Omental fat pad (tissue), 4 donors: Measurements from ENCODE around the gene CHRM4. TPM values are rescaled to one million over a fixed set of nuclear protein-coding genes. Genes with fewer than 3 reads are reported as not detected.
A peak's percentile ranks its signal among the peaks of the same experiment; 100 is the strongest.

Experiments
- ATAC-seq: fragments of 150-250 bp; one replicate; pipeline ENCODE4 v1.9.1; 2016; ENCODE audit warnings: mild to moderate bottlenecking, moderate library complexity; ENCODE audit not compliant: low FRiP score
- DNase-seq: peaks from one replicate; pipeline ENCODE4 v3.0.0-alpha.2; 2019; ENCODE audit warnings: low spot score
- total RNA-seq, 4 donors: library from RNA; depleted of rRNA; stranded (reverse); fragments of >200 nt; gene quantifications; one replicate each; pipeline ENCODE4 v1.1.0, GENCODE V29; 2016
- TF ChIP-seq, protein P1 (sequence below), 3 donors: fragments of 450-650 bp; IDR thresholded peaks; one replicate each; pipeline ENCODE4 v1.5.1; 2016 to 2017; ENCODE audit warnings: antibody characterized with exemption in 3 of 3, mild to moderate bottlenecking in 3 of 3, moderate library complexity in 2 of 3

Gene CHRM4
- total RNA-seq, 4 donors from 2014 or later = 0.63 to 0.74 TPM; not detected in 2

DNA sequence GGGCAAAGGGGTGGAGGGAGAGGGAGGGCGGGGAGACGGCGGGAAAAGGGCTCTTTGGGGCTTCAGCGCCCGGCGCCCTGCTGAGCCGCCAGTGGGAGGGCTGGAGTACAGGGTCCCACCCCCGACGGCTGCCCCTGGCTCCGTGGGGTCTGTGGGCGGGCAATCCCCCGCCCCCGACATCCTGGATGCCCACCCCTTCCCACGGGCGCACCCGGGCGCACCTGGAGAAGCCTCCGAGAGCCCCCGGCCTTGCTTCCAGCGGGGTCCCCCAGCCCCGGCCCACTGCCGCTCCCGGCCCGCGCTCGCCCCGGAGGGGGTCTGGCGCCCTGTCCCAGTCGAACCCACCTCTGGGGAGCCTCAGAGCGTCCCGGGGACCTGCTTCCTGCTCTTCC is 394 bp downstream of the CHRM4 start:
- TF ChIP-seq, protein P1, sequence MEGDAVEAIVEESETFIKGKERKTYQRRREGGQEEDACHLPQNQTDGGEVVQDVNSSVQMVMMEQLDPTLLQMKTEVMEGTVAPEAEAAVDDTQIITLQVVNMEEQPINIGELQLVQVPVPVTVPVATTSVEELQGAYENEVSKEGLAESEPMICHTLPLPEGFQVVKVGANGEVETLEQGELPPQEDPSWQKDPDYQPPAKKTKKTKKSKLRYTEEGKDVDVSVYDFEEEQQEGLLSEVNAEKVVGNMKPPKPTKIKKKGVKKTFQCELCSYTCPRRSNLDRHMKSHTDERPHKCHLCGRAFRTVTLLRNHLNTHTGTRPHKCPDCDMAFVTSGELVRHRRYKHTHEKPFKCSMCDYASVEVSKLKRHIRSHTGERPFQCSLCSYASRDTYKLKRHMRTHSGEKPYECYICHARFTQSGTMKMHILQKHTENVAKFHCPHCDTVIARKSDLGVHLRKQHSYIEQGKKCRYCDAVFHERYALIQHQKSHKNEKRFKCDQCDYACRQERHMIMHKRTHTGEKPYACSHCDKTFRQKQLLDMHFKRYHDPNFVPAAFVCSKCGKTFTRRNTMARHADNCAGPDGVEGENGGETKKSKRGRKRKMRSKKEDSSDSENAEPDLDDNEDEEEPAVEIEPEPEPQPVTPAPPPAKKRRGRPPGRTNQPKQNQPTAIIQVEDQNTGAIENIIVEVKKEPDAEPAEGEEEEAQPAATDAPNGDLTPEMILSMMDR (IDR thresholded peaks at IDR 0.05) = no peak
- ATAC-seq = no peak
- DNase-seq = no peak

DNA sequence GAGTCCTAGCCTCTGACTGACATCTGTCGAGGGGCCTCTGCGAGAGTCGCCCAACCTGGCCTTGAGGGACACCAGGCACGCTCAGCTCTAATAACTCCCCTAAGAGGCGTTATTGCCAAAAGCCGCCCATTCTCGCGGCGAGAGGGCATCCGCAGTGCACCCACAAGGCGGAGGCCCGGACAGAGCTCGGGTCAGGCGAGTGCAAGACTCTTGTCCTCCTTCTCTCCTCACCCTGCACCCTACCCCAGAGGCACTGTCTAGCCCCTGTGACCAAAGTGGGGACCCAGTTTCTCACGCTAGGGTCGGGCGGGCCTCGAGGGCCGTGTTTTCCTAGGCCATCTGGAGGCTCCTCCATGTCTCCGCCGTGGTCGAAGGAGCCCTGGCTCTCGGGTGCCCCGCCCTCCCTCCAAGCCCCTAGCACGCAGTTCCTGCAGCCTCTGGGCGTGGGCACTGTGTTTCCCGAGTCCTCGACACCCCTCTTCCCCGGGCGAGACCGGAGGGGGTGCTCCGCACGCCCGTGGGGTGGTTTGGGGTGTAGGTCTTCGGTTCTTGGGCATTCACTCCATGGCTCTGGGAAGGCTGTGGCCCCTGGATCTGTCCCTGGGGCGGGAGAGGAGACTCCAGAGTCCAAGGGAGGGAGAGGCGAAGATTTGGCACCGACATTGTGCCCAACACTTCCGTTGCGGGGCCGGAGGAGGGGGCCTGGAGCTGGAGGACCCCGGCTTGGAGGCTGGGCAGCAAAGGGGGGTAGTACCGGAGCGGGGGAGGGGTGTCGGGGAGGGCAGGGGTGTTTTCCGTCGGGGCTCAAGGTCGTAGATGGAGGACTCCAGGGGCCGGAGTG is 1.0 kb downstream of the CHRM4 start:
- peak; percentile 1 for ATAC-seq
- TF ChIP-seq, protein P1 (IDR thresholded peaks at IDR 0.05) = no peak
- DNase-seq = no peak

DNA sequence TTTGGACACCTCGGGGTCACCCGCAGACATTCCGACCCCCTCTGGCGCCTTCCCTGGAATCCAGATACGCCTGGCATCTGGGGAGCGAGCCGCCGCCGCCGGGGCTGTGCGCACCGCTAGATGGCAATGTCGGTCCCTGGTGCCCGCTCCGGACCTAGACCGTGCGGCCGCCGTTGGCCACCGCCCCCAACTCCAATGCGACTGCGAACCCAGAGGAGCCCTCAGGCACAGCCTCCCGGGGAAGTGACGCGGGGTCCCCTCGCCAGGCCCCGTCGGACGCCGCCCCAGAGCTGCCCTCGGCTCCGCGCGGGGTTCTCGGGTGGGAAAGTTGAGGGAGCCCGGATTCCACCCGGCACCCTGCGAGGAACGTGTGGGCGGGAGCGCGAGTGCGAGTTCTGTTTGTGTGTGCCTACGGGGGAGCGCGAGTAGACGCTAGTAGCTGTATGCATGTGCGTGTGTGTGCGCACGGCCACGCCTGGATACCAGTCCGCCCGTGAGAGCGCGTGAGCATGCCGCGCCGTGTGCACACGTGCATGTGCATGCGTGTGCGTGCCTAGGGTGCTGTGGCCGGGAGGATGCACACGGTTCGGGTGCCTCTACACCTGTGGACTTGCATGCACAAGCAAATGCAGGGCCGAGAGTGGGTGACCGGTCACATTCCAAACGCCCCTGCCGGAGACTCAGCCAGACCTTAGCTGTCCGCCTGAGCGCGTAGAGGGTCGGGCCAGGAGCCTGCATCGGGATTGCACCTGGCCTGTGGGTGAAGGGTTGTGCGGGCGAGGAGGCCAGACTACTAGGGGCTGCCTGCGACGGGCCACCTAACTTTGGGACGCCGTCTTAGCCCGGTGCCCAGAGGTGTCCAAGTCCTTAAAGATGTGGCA is 1.9 kb downstream of the CHRM4 start:
- TF ChIP-seq, protein P1 (IDR thresholded peaks at IDR 0.05) = peak in 1 of 3 donors; percentile 46
- no peak for DNase-seq
- ATAC-seq = peak; percentile 16

DNA sequence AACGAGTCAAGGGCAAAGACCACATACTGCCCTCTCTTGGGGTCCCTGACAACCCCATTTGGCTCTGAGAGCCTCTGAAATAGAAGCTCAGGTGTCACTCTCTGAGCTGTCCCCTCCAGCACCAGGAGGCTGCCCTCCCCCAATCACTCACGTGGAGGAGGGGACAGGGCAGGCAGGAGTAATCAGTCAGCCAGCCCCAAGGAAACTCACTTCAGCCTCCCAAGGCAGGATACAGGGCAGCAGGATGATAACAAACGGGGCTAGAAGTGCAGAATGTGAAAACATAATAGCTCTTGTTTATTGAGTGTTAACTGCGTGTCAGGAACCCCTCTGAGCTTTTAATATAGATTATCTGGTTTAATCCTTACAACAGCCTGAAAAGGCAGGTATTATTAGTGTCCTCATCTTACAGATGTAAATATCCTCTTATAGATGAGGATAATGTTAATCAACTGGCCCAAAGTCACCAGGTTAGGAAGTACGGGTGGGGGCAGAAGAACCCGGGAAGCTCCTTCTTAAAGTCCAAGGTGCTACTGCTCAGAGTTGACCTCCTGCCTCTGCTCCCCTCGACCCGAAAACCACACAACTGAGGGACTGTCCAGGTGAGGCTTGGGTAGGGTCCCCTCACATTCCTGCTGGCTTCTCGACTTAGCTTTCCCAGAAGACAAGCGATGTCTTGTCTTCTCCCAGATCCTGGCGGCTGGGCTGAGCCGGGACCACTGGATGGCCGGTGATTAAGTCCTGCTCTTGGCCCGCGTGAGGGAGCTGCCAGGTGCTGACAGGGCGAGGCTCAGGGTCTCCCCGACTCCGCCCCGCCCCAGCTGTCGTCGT is 2.7 kb downstream of the CHRM4 start:
- DNase-seq (no peak), ATAC-seq (no peak)
- TF ChIP-seq, protein P1 (IDR thresholded peaks at IDR 0.05) = no peak

DNA sequence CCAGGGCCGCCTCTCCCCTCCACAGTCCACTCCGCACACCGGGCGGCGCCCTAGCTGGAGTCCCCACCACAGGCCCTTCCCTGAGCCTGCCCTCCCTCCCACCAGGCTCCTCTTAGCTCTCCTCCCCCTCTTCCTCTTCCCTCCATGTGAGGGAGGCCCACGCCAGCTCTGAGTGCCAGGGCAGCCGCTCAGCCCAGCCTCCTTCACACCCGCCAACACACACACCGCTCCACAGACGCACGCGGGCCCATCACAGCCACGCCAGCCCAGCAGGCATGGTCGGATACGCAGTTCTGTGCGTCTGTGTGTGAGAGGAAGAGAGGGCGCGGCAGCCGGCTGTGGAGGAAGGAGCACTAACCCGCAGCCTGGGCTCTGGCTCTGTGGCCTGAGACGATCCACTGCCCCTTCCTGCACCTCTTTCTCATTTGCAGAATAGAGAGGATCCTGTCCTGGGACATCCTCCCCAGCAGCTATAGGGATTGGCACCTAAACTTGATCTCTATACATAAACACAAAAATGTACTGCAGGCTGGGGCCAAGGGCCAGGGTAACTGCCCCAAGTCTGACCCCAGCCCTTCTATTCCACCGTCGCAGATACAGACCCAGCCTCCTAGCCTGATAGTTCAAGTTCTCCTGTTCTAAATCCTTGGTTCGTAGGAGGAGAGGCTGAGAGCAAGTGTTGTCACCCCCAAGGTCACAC is 3.5 kb downstream of the CHRM4 start:
- TF ChIP-seq, protein P1 (IDR thresholded peaks at IDR 0.05) = no peak
- DNase-seq (no peak), ATAC-seq (no peak)

DNA sequence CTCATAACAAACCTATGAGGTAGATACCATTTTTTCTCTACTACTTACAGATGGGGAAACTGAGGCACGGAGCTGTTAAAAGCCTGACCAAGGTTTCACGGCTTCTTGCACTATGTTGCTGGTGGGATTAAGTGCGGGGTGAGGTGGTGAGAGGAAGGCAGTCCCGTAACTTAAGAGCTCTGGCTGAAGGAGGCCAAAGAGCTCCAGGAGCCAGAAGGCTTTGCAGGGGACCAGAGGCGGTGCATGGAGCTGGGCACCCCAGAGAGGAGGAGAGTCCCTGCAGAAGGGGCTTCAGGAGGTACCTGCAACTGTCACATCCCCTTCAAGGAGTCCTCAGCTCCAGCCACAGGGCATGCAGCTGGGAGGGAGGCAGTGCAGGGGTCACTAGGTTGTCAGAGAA is 4.1 kb downstream of the CHRM4 start:
- TF ChIP-seq, protein P1 (IDR thresholded peaks at IDR 0.05) = no peak
- ATAC-seq (no peak), DNase-seq (no peak)
